GM18505 (cell line): ENCODE data around the gene SORCS3.

Source experiments
- ATAC-seq: cut with Tn5 transposase; IDR thresholded peaks from one replicate; pipeline ENCODE4 v1.9.1; 2021; ENCODE audit not compliant: unreplicated experiment
- POLR2A ChIP-seq: IDR thresholded peaks from 4 replicates; pipeline ENCODE4 v1.6.1; 2011; ENCODE audit warnings: borderline replicate concordance; ENCODE audit not compliant: insufficient read depth, insufficient read length; ENCODE audit errors: extremely low read depth

SORCS3 gene

GRCh38 chr10:105206616-105207015 lies 565.5 kb downstream of the SORCS3 start:
- no peak for ATAC-seq
- no peak for TF ChIP-seq POLR2A

- no peak for ATAC-seq
- TF ChIP-seq POLR2A: no peak
These were observed 566.4 kb downstream of the SORCS3 start for GRCh38 chr10:105207476-105207995.

GRCh38 chr10:105210546-105210945 lies 569.5 kb downstream of the SORCS3 start:
- ATAC-seq: no peak
- no peak for TF ChIP-seq POLR2A

GRCh38 chr10:105237685-105238084 lies 596.6 kb downstream of the SORCS3 start:
- ATAC-seq: no peak
- no peak for TF ChIP-seq POLR2A

- no peak for TF ChIP-seq POLR2A
These were observed 598.5 kb downstream of the SORCS3 start for GRCh38 chr10:105239311-105240219.

GRCh38 chr10:105241254-105241653 lies 600.2 kb downstream of the SORCS3 start:
- ATAC-seq: no peak

More at GRCh38 chr10:105239311-105240219, 598.5 kb downstream of the SORCS3 start:
- no peak for ATAC-seq

GRCh38 chr10:105243381-105243780 lies 602.3 kb downstream of the SORCS3 start:
- ATAC-seq: no peak
- TF ChIP-seq POLR2A: no peak

More at GRCh38 chr10:105241254-105241653, 600.2 kb downstream of the SORCS3 start:
- TF ChIP-seq POLR2A: no peak

- ATAC-seq: no peak
- TF ChIP-seq POLR2A: no peak
These were observed 602.7 kb downstream of the SORCS3 start for GRCh38 chr10:105243825-105244224.

GRCh38 chr10:105247831-105248499 lies 606.9 kb downstream of the SORCS3 start:
- no peak for TF ChIP-seq POLR2A
- no peak for ATAC-seq

- TF ChIP-seq POLR2A: no peak
- no peak for ATAC-seq
These were observed 611.8 kb downstream of the SORCS3 start for GRCh38 chr10:105252911-105253310.

- no peak for TF ChIP-seq POLR2A
- ATAC-seq: no peak
These were observed 612.6 kb downstream of the SORCS3 start for GRCh38 chr10:105253515-105254212.

GRCh38 chr10:105258036-105258673 lies 617.1 kb downstream of the SORCS3 start:
- no peak for ATAC-seq
- no peak for TF ChIP-seq POLR2A

- ATAC-seq: no peak
- TF ChIP-seq POLR2A: no peak
These were observed 617.6 kb downstream of the SORCS3 start for GRCh38 chr10:105258674-105259065.
